Endothelial cell of umbilical vein (primary cell): ENCODE data around the gene STN1. TPM values are rescaled to one million over a fixed set of nuclear protein-coding genes. Genes with fewer than 3 reads are reported as not detected.

ENCODE experiments used
- BruUV-seq: library from RNA; stranded (reverse); fragments of 400-500 nt; replicated peaks from 2 replicates; lab custom pipeline; 2021; lab: Mats Ljungman, UMichigan
- CTCF ChIA-PET: fragments of 300-600, 350-600 bp; sonication (Branson Sonifier 250); formaldehyde crosslinking; loops from one replicate; lab custom pipeline; 2021; ENCODE audit warnings: antibody characterized with exemption, inconsistent platforms; lab: Charles Lee
- POLR2A ChIA-PET: fragments of 300-600, 350-600 bp; sonication (Branson Sonifier 250); formaldehyde crosslinking; loops from one replicate; lab custom pipeline; 2021; ENCODE audit warnings: antibody characterized with exemption, inconsistent platforms; lab: Charles Lee
- DNase-seq: peaks from one replicate; pipeline ENCODE4 v3.0.0-alpha.2; 2011; ENCODE audit warnings: low read depth, low spot score
- FAIRE-seq: peaks from 2 replicates; lab custom pipeline; 2011; peaks lifted over from hg19 to GRCh38; lab: Jason Lieb, UNC
- H2AFZ ChIP-seq: 2 replicates; pipeline ENCODE4 v1.6.0; 2012; ENCODE audit warnings: low read depth, low read length, control low read depth, inconsistent platforms
- H3K27ac ChIP-seq: 2 replicates; pipeline ENCODE4 v1.5.1; 2011; ENCODE audit warnings: low read depth, mild to moderate bottlenecking, control low read depth, low read length, moderate library complexity; ENCODE audit not compliant: insufficient read depth
- H3K27me3 ChIP-seq, 2 experiments: 2 replicates each; pipeline versions ENCODE4 v1.6.0 to v1.6.1; 2011; ENCODE audit warnings: low read length in 2 of 2, mixed read lengths in 1 of 2; ENCODE audit not compliant: control insufficient read depth in 2 of 2, insufficient read depth in 2 of 2
- H3K36me3 ChIP-seq, 2 experiments: 2 replicates in 1 of 2; 3 replicates in 1 of 2; pipeline ENCODE4 v1.5.1; 2011; ENCODE audit warnings: low read length in 2 of 2, mild to moderate bottlenecking in 1 of 2, moderate library complexity in 1 of 2; ENCODE audit not compliant: control insufficient read depth in 2 of 2, insufficient read depth in 2 of 2; ENCODE audit errors: extremely low read depth in 1 of 2
- H3K4me1 ChIP-seq: 3 replicates; pipeline ENCODE4 v1.5.1; 2011; ENCODE audit warnings: mild to moderate bottlenecking, low read length; ENCODE audit not compliant: control insufficient read depth, insufficient read depth; ENCODE audit errors: extremely low read depth
- H3K4me2 ChIP-seq: 2 replicates; pipeline ENCODE4 v1.6.1; 2011; ENCODE audit warnings: low read length, control low read depth, mixed read lengths; ENCODE audit not compliant: insufficient read depth
- H3K4me3 ChIP-seq, 3 experiments: fragments of 200-600 bp in 1 of 3; sonication (generic), shearing (Covaris generic) in 1 of 3; replicated peaks in 1 of 3; 2 replicates each; pipeline ENCODE4 v1.5.1; 2011 to 2016; ENCODE audit warnings: control low read depth in 3 of 3, low read length in 3 of 3, mild to moderate bottlenecking in 2 of 3, inconsistent platforms in 1 of 3, low read depth in 1 of 3, moderate library complexity in 1 of 3; ENCODE audit not compliant: insufficient read depth in 1 of 3
- H3K79me2 ChIP-seq: 2 replicates; pipeline ENCODE4 v1.6.0; 2012; ENCODE audit warnings: low read length, inconsistent platforms; ENCODE audit not compliant: control insufficient read depth, insufficient read depth
- H3K9ac ChIP-seq: replicated peaks from 2 replicates; pipeline ENCODE3; 2011; ENCODE audit warnings: low read length, control low read depth; ENCODE audit not compliant: insufficient read depth; ENCODE audit errors: extremely low read depth
- H3K9me1 ChIP-seq: replicated peaks from 3 replicates; pipeline ENCODE4 v1.6.0; 2011; ENCODE audit warnings: mild to moderate bottlenecking, low read length; ENCODE audit not compliant: control insufficient read depth, insufficient read depth; ENCODE audit errors: extremely low read depth
- H3K9me3 ChIP-seq: replicated peaks from 2 replicates; pipeline ENCODE4 v1.5.1; 2012; ENCODE audit warnings: low read length, inconsistent platforms; ENCODE audit not compliant: control insufficient read depth, insufficient read depth
- H4K20me1 ChIP-seq: replicated peaks from 2 replicates; pipeline ENCODE3; 2011; ENCODE audit warnings: mild to moderate bottlenecking, low read length; ENCODE audit not compliant: control insufficient read depth, insufficient read depth; ENCODE audit errors: extremely low read depth
- CTCF ChIP-seq, 2 donors: IDR thresholded peaks; 1 replicate in 1 of 2; 2 replicates in 1 of 2; pipeline ENCODE4 v1.5.1; 2011; ENCODE audit warnings: low read length in 2 of 2, mild to moderate bottlenecking in 2 of 2, moderate library complexity in 2 of 2, control low read depth in 1 of 2, inconsistent platforms in 1 of 2, low read depth in 1 of 2; ENCODE audit not compliant: insufficient read depth in 1 of 2; ENCODE audit errors: extremely low read depth in 1 of 2
- EZH2 ChIP-seq: IDR thresholded peaks from 2 replicates; pipeline ENCODE4 v1.6.1; 2012; ENCODE audit warnings: borderline replicate concordance, low read depth, mild to moderate bottlenecking, moderate library complexity, low read length, inconsistent platforms; ENCODE audit not compliant: severe bottlenecking
- FOS ChIP-seq: IDR thresholded peaks from 2 replicates; pipeline ENCODE4 v1.6.1; 2011; ENCODE audit warnings: mild to moderate bottlenecking, low read length, moderate library complexity, borderline replicate concordance; ENCODE audit not compliant: insufficient read depth
- GATA2 ChIP-seq: IDR thresholded peaks from 2 replicates; pipeline ENCODE4 v1.7.0; 2011; ENCODE audit warnings: low read depth, mild to moderate bottlenecking, moderate library complexity, mixed read lengths, low read length; ENCODE audit not compliant: insufficient read length, insufficient read depth
- JUN ChIP-seq: IDR thresholded peaks from 2 replicates; pipeline ENCODE4 v1.6.1; 2011; ENCODE audit warnings: borderline replicate concordance, low read depth; ENCODE audit not compliant: insufficient read length, insufficient read depth
- MAX ChIP-seq: IDR thresholded peaks from 2 replicates; pipeline ENCODE4 v1.6.1; 2011; ENCODE audit not compliant: insufficient read depth, insufficient read length
- MYC ChIP-seq: IDR thresholded peaks from one replicate; pipeline ENCODE4 v1.6.1; 2011; ENCODE audit warnings: mild to moderate bottlenecking, low read depth, low read length
- POLR2A ChIP-seq: IDR thresholded peaks from 2 replicates; pipeline ENCODE4 v1.6.1; 2012; ENCODE audit warnings: low read depth, mild to moderate bottlenecking, control low read depth, low read length
- POLR2AphosphoS5 ChIP-seq: IDR thresholded peaks from 2 replicates; pipeline ENCODE4 v1.6.1; 2012; ENCODE audit warnings: low read depth, mild to moderate bottlenecking, control low read depth, low read length, moderate library complexity; ENCODE audit not compliant: insufficient read depth
- dilution Hi-C: fragments of 300-500 bp; cut with MboI; formaldehyde crosslinking; loops from one replicate; pipeline ENCODE4 v1.15.0; 2019; ENCODE audit warnings: low sequenced_read_pairs; ENCODE audit not compliant: extremely low pct_ligation_motif_present
- intact Hi-C: fragments of 100-400 bp; cut with micrococcal nuclease; formaldehyde crosslinking; loops from one replicate; pipeline ENCODE4 v1.10.0; 2022
- polyA plus RNA-seq, 4 experiments: library from polyadenylated mRNA; depleted of rRNA in 3 of 4; stranded (reverse) in 3 of 4; unstranded in 1 of 4; fragments of >200 nt; gene quantifications; 2 replicates each; pipeline versions ENCODE4 v1.2.1 to v1.2.3, GENCODE V29; 2011 to 2012; ENCODE audit warnings: missing spikeins in 1 of 4
- total RNA-seq: library from RNA; stranded (reverse); gene quantifications from 2 replicates; pipeline ENCODE4 v1.2.3, GENCODE V29; 2021

Gene STN1
- total and polyA plus RNA-seq, 2 donors (not counting 3 experiments of a cell fraction or from before 2014, with no cell fraction given) = 10.8 to 15.3 TPM

GRCh38 chr10:103840740-103841070 is 77.3 kb downstream of the STN1 start:
- no peaks in the 10 kb centered on the region for H3K9me1 ChIP-seq
- intact Hi-C loops (no loop called here), dilution Hi-C loops (no loop called here)
- TF ChIP-seq POLR2A (no peak), MYC (no peak), FOS (no peak), CTCF (IDR thresholded peaks at IDR 0.05; ENCODE audit: extremely low read depth in 1 of 2, insufficient read depth in 1 of 2, low read depth in 1 of 2, low read length in 2 of 2) (no peak), GATA2 (no peak), JUN (no peak), EZH2 (no peak), POLR2AphosphoS5 (no peak), MAX (no peak)
- POLR2A ChIA-PET = no interaction called here
- H3K4me1 ChIP-seq = peaks cover 5% of the 10 kb centered on the region
- no peak overlapping the region for H3K4me3 ChIP-seq
- no peaks in the 10 kb centered on the region for H3K9me3 ChIP-seq
- no peak overlapping the region for H3K4me2 ChIP-seq
- no peak overlapping the region for H2AFZ ChIP-seq
- CTCF ChIA-PET = no interaction called here
- no TSS peak for BruUV-seq
- DNase-seq (no peak), FAIRE-seq (no peak)
- no peaks in the 10 kb centered on the region for H4K20me1 ChIP-seq
- no peak overlapping the region for H3K9ac ChIP-seq
- no peaks in the 10 kb centered on the region for H3K27me3 ChIP-seq
- no peaks in the 10 kb centered on the region for H3K79me2 ChIP-seq
- H3K36me3 ChIP-seq = no peaks in the 10 kb centered on the region
- H3K27ac ChIP-seq = no peak overlapping the region
